AG20443 (cell line): ENCODE data around the gene TATDN2.

Experiments used
- DNase-seq: peaks from one replicate; pipeline ENCODE4 v3.0.0; 2012; ENCODE audit warnings: low spot score, mixed read lengths

TATDN2 gene

GRCh38 chr3:10317311-10317960, 69.2 kb downstream of the TATDN2 start:
- no peak for DNase-seq

GRCh38 chr3:10317961-10318350, 69.7 kb downstream of the TATDN2 start:
- DNase-seq: no peak

GRCh38 chr3:10319251-10319650, 71.0 kb downstream of the TATDN2 start:
- DNase-seq: no peak

GRCh38 chr3:10319804-10320203, 71.5 kb downstream of the TATDN2 start:
- DNase-seq: no peak

- DNase-seq: no peak
Measured at GRCh38 chr3:10320320-10320677, 72.0 kb downstream of the TATDN2 start.

DNA sequence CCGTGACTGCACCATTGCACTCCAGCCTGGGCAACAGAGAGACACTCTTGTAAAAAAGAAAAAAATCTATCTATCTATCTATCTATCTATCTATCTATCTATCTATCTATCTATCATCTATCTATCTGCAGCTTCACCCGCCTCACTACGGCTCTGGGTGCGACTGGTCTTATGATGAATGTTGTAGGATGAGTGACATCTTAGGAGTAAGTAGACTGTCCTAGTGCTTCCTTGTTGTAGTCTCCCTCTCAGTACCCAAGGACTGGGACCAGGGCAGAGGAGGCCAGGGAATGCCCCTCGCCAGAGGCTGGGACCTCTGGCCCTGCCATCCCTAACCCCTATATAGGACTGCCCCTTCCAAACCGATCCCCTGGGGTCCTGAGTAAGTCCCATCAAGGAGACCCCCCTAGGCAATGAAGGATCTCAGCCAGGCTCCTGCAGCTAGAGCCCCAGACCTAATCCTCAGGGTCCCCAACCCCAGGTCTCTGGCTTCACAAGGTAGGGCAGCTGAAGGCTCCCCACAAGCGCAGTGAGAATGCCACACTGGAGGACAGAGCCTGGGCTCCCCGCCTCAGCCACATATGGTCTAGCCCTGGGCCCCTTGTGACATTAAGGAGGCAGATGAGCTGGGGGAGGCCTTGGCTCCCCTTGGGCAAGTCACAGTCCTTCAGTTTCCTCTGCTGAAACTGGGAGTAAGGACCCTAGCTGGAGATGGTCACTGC, 73.5 kb downstream of the TATDN2 start:
- no peak for DNase-seq

GRCh38 chr3:10322352-10322710, 74.1 kb downstream of the TATDN2 start:
- no peak for DNase-seq

- no peak for DNase-seq
Measured at GRCh38 chr3:10327592-10327991, 79.3 kb downstream of the TATDN2 start.

DNA sequence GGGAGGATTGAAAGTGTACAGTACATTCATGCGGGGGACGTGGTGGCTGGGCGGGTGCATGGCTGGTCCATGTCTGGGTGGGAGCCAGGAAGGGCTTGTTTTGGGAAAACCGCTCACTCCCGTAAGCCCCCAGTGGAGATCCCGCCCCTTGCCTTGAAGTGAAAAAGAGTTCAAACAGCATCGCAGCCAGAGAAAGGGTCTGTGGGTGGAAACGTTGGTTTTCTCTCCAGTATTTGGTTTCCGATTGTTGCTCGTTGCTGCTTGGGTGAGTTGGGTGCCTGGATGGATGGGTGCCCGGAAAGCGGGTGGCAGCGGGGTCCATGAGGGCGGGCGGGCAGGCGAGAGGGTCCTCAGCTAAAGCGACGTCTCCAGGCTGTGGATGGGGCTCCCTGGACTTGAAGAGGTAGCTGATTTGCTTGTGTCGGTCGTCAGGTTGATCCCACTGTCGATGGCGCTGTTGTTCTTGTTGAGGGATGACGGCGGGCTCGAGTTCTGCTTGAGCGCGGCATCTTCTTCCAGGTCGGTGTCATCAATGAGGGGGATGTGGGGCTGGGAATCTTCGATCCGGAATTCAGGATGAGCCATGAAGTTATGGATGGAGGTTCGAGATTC, 80.3 kb downstream of the TATDN2 start:
- DNase-seq: no peak

DNA sequence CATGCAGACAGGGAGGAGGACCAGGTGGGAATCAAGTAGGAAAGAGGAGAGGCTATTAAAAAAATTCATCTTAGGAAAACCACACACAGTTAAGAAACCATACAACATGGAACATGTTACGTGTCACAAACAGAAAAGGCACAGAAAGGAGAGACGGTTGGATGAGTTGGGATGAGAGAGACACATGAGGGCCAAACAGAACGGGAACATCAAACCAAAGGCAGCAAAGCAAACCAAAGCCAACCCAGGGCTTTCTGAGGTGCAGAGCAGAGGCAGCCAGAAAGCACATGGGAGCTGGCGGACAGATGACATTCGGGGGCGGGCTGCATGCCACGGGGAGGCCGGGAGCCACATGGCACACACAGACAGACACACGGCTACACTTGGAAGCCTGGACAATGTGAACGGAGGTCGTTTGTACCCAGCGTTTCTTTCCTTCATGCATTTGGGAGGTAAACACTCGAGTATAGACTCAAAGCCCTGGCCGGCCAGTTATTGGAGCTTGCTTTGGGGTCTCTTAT, 81.3 kb downstream of the TATDN2 start:
- DNase-seq: no peak

- DNase-seq: no peak
Measured at GRCh38 chr3:10330319-10330718, 82.1 kb downstream of the TATDN2 start.
